Suprapubic skin (tissue), 4 donors: ENCODE measurements around the gene LSM14A.

ENCODE experiments used
- EP300 ChIP-seq: sonication (generic); formaldehyde crosslinking; IDR thresholded peaks from one replicate; pipeline ENCODE4 v1.6.1; 2017; ENCODE audit warnings: antibody characterized with exemption
- POLR2AphosphoS5 ChIP-seq, 3 donors: sonication (generic); formaldehyde crosslinking; IDR thresholded peaks; one replicate each; pipeline ENCODE4 v1.6.1; 2017; ENCODE audit warnings: antibody characterized with exemption in 3 of 3
- TF ChIP-seq, protein P1 (sequence below), 2 donors: fragments of 200-600 bp in 1 of 2; fragments of 450-650 bp in 1 of 2; sonication (generic) in 1 of 2; IDR thresholded peaks; one replicate each; pipeline ENCODE4 v1.5.1; 2016 to 2019; ENCODE audit warnings: antibody characterized with exemption in 2 of 2, mild to moderate bottlenecking in 1 of 2, moderate library complexity in 1 of 2

DNA sequence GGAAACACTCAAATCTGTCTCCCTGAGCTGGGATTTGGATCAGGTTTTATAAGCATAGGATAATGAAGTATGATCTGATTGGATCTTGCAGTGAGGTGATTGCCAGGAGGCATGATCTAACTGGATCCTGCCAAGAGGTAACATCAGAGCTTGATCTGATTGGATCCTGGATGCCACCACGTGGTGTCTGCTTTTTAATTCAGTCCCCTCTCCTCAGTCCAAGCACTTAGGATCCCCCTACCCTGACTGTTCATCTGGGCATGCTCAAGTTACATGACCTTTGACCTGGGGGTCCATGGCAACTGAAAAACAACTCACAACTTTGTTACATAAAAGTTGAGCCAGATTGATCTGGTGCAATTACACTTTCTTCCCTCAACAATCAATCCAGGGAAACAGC is 47.5 kb upstream of the LSM14A start:
- TF ChIP-seq, protein P1, sequence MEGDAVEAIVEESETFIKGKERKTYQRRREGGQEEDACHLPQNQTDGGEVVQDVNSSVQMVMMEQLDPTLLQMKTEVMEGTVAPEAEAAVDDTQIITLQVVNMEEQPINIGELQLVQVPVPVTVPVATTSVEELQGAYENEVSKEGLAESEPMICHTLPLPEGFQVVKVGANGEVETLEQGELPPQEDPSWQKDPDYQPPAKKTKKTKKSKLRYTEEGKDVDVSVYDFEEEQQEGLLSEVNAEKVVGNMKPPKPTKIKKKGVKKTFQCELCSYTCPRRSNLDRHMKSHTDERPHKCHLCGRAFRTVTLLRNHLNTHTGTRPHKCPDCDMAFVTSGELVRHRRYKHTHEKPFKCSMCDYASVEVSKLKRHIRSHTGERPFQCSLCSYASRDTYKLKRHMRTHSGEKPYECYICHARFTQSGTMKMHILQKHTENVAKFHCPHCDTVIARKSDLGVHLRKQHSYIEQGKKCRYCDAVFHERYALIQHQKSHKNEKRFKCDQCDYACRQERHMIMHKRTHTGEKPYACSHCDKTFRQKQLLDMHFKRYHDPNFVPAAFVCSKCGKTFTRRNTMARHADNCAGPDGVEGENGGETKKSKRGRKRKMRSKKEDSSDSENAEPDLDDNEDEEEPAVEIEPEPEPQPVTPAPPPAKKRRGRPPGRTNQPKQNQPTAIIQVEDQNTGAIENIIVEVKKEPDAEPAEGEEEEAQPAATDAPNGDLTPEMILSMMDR (IDR thresholded peaks at IDR 0.05), result no peak
- no peak for TF ChIP-seq POLR2AphosphoS5 (IDR thresholded peaks at IDR 0.05)
- no peak for TF ChIP-seq EP300
